Ascending aorta (tissue), 2 donors: ENCODE results near the gene EI24. TPM values are rescaled to one million over a fixed set of nuclear protein-coding genes. Genes with fewer than 3 reads are reported as not detected.
A peak's percentile ranks its signal among the peaks of the same experiment; 100 is the strongest.
"Not testable (repeated sequence)": the region's sequence is repeated elsewhere in the genome, so short reads cannot be mapped to it uniquely, and the experiment has no call there.

ENCODE experiments used
- DNase-seq, 2 donors: peaks; one replicate each; pipeline ENCODE4 v3.0.0-alpha.2; 2019; ENCODE audit warnings: low spot score in 2 of 2
- H3K27ac ChIP-seq, 2 donors: fragments of 200-600 bp; sonication (generic); one replicate each; pipeline ENCODE4 v1.5.1; 2016 to 2017; ENCODE audit warnings: mild to moderate bottlenecking in 1 of 2
- H3K27me3 ChIP-seq: fragments of 200-600 bp; sonication (generic); one replicate; pipeline ENCODE4 v1.5.1; 2017
- H3K36me3 ChIP-seq, 2 donors: fragments of 200-600 bp; sonication (generic); one replicate each; pipeline ENCODE4 v1.5.1; 2016
- H3K4me1 ChIP-seq, 2 donors: fragments of 200-600 bp; sonication (generic); one replicate each; pipeline ENCODE4 v1.5.1; 2016 to 2017; ENCODE audit warnings: mild to moderate bottlenecking in 1 of 2
- H3K4me3 ChIP-seq, 2 donors: fragments of 200-600 bp; sonication (generic); one replicate each; pipeline ENCODE4 v1.5.1; 2016 to 2017; ENCODE audit warnings: mild to moderate bottlenecking in 1 of 2
- H3K9me3 ChIP-seq, 2 donors: fragments of 200-600 bp; sonication (generic); one replicate each; pipeline ENCODE4 v1.5.1; 2016
- CTCF ChIP-seq, 3 experiments: fragments of 200-600 bp in 2 of 3; fragments of 450-650 bp in 1 of 3; sonication (generic) in 2 of 3; IDR thresholded peaks; one replicate each; pipeline ENCODE4 v1.5.1; 2016 to 2019; ENCODE audit warnings: antibody characterized with exemption in 3 of 3, mild to moderate bottlenecking in 1 of 3, moderate library complexity in 1 of 3
- intact Hi-C: fragments of 100-400 bp; cut with DNase I; formaldehyde crosslinking; loops from one replicate; pipeline ENCODE4 v1.15.1; 2023
- total RNA-seq: library from RNA; depleted of rRNA; stranded (reverse); fragments of >200 nt; gene quantifications from one replicate; pipeline ENCODE4 v1.1.0, GENCODE V29; 2016

The EI24 gene
- total RNA-seq, 1 donor from 2014 or later, result 111 TPM

DNA sequence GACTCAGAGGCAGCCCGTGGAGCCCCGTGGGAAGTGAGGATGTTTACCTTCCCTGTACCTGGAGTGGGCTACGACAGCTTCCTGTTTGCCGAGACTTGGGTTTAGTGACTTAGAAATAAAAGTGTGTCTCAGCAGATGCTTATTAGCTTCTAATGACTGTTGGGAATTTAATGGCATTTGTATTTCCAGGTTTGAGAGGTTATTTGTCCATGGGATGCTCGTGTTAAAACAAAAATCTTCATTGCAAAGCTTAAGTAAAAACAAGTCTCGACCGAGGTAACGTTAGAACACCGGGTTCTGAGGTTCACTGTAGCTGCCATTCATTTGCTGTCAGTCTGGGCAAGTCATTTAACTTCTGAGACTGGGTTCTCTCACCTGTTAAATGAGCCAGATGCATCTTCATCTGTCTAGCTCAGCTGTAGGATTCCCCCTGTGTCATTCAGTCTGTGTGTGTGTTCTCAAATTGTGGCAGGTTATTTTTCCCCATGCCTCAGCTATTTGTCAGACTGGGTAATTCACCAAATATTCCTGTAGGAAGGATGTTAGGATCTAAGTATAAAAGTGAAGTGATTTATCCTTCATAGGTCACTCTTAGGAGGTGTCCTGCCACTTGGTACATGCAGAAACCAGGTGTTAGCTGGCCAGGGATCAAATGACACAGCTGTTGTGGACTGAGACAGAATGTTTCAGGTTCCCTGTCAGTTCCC lies 791 bp downstream of the EI24 start:
- Histone ChIP-seq H3K4me3 (peak overlapping the region; percentile 94 to 96), H3K9me3 (no peaks in the 10 kb centered on the region), H3K36me3 (peaks cover 9 to 22% of the 10 kb centered on the region in 2 donors), H3K4me1 (peaks cover 5 to 16% of the 10 kb centered on the region in 2 donors), H3K27me3 (no peaks in the 10 kb centered on the region), H3K27ac (peak overlapping the region; percentile 83 to 84)
- intact Hi-C loops, result loop anchor here (1.0 to 5.0 kb wide), 6 partner anchors 22 to 492 kb away; partner anchors contain the start of genes CDON, CHEK1, FEZ1 and HYLS1
- no peak for DNase-seq
- no peak for TF ChIP-seq CTCF (IDR thresholded peaks at IDR 0.05)

DNA sequence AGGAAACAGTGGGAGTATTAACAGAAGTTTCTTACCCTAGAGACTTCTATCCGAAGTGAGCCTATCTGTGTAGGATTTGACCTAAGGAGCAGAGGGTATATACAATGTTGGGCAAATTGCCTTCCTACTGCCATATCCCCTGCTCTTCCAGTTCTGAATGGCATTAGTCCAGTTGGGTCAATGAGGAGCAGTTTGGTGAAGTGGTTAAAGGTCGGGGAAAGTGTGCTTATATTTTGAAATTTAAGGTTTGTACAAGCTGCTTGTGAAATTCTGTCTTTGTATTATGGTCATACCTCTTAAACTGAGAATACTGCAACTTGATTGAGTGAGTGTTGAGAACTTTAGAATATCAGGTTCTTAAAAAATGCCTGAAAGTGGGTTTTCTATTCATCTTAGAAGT lies 1.7 kb downstream of the EI24 start:
- intact Hi-C loops, result no loop called here
- no peak for DNase-seq
- Histone ChIP-seq H3K9me3 (no peaks in the 10 kb centered on the region), H3K4me3 (no peak overlapping the region), H3K27me3 (no peaks in the 10 kb centered on the region), H3K27ac (peak overlapping the region in 1 of 2 donors; percentile 84), H3K36me3 (peaks cover 18 to 31% of the 10 kb centered on the region in 2 donors), H3K4me1 (peaks cover 5 to 16% of the 10 kb centered on the region in 2 donors)
- TF ChIP-seq CTCF (IDR thresholded peaks at IDR 0.05), result no peak

DNA sequence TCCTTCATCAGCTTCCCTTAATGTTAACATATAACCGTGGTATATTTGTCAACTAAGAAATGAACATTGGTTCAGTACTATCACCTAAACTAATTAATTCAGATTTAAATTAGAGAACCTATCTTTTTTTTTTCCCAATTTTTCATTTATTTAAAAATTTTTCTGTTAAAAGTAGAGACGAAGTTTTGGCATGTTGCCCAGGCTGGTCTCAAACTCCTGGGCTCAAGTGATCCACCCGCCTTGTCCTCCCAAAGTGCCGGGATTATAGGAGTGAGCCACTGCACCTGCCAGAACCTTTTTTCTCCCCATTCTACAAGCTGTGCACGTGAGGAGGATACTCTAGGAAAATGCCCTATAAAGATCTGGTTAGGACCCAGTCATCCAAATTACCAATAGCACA lies 3.6 kb downstream of the EI24 start:
- Histone ChIP-seq H3K27me3 (no peaks in the 10 kb centered on the region), H3K36me3 (peaks cover 36 to 51% of the 10 kb centered on the region in 2 donors), H3K9me3 (no peaks in the 10 kb centered on the region), H3K4me3 (no peak overlapping the region), H3K4me1 (peaks cover 5 to 16% of the 10 kb centered on the region in 2 donors), H3K27ac (no peak overlapping the region)
- intact Hi-C loops, result no loop called here
- TF ChIP-seq CTCF (IDR thresholded peaks at IDR 0.05), result no peak
- DNase-seq, result no peak

GRCh38 chr11:125577181-125577580 lies 7.9 kb downstream of the EI24 start:
- H3K27ac ChIP-seq, intact Hi-C loops, H3K4me3 ChIP-seq, H3K4me1 ChIP-seq, H3K27me3 ChIP-seq, H3K9me3 ChIP-seq, DNase-seq: not testable (repeated sequence)
- peaks cover 75 to 92% of the 10 kb centered on the region in 2 donors for H3K36me3 ChIP-seq

GRCh38 chr11:125578783-125579182 lies 9.5 kb downstream of the EI24 start:
- no peak for DNase-seq
- no peak for TF ChIP-seq CTCF (IDR thresholded peaks at IDR 0.05)
- H3K4me3 ChIP-seq, result no peak overlapping the region
- H3K27me3 ChIP-seq, result no peaks in the 10 kb centered on the region
- peaks cover 87 to 98% of the 10 kb centered on the region in 2 donors for H3K36me3 ChIP-seq
- intact Hi-C loops, result no loop called here
- no peaks in the 10 kb centered on the region for H3K9me3 ChIP-seq
- no peaks in the 10 kb centered on the region for H3K4me1 ChIP-seq
- no peak overlapping the region for H3K27ac ChIP-seq

GRCh38 chr11:125579811-125580210 lies 10.5 kb downstream of the EI24 start:
- intact Hi-C loops, result no loop called here
- Histone ChIP-seq H3K27ac (no peak overlapping the region), H3K4me3 (no peak overlapping the region), H3K27me3 (no peaks in the 10 kb centered on the region), H3K4me1 (no peaks in the 10 kb centered on the region), H3K9me3 (no peaks in the 10 kb centered on the region), H3K36me3 (peaks cover 86 to 95% of the 10 kb centered on the region in 2 donors)
- no peak for DNase-seq
- no peak for TF ChIP-seq CTCF (IDR thresholded peaks at IDR 0.05)
